OCI-LY3 (cell line): Measurements from ENCODE around the gene RBMS3.

Source experiments
- CTCF ChIP-seq: fragments of 200-600, 300-600 bp; sonication (generic); IDR thresholded peaks from 2 replicates; pipeline ENCODE4 v1.5.1; 2014; ENCODE audit warnings: antibody characterized with exemption, low read length, low read depth
- EZH2phosphoT487 ChIP-seq: fragments of 200-600 bp; shearing (Covaris generic); IDR thresholded peaks from 2 replicates; pipeline ENCODE4 v1.6.1; 2018; ENCODE audit warnings: antibody characterized with exemption, mixed run types, low read depth

DNA sequence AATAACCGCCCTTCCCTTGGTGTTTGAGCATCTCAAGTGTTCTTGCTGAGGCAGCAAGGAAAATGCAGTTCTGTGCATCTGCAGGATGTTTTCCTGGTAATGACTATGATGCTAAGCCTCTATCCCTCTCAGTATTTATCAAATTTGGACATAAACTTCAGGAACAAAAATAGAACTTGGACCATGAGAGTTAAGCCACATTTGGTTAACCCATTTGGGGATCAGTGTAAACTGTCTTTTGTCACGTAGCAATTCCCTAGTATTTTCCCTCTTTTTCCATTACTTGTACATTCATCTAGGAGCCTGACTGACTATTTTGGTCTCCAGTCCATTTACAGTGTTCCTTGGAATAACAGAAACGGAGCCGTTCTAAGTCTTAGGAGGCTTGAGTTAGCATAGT lies 250.8 kb downstream of the RBMS3 start:
- no peak for TF ChIP-seq CTCF
- no peak for TF ChIP-seq EZH2phosphoT487
